Endodermal cell (in vitro differentiated cells): ENCODE measurements around the gene RNF223. TPM values are rescaled to one million over a fixed set of nuclear protein-coding genes. Genes with fewer than 3 reads are reported as not detected.

Experiments used
- DNase-seq: peaks from one replicate; pipeline ENCODE4 v3.0.0-alpha.2; 2017
- H3K27ac ChIP-seq: 2 replicates; pipeline ENCODE4 v1.5.1; 2013; ENCODE audit warnings: mild to moderate bottlenecking, low read depth, low read length, moderate library complexity
- H3K27me3 ChIP-seq: 2 replicates; pipeline ENCODE4 v1.6.1; 2013; ENCODE audit warnings: mild to moderate bottlenecking, low read length, moderate library complexity; ENCODE audit not compliant: insufficient read depth, control insufficient read depth, poor library complexity, severe bottlenecking
- H3K36me3 ChIP-seq: 2 replicates; pipeline ENCODE4 v1.7.0; 2013; ENCODE audit warnings: mild to moderate bottlenecking, low read length, moderate library complexity; ENCODE audit not compliant: control insufficient read depth, insufficient read depth
- H3K4me1 ChIP-seq: one replicate; pipeline ENCODE4 v1.7.0; 2013; ENCODE audit warnings: low read length; ENCODE audit not compliant: control insufficient read depth, insufficient read depth
- H3K4me3 ChIP-seq: 2 replicates; pipeline ENCODE4 v1.5.1; 2013; ENCODE audit warnings: mild to moderate bottlenecking, low read length, moderate library complexity
- H3K9ac ChIP-seq: 2 replicates; pipeline ENCODE4 v1.6.1; 2013; ENCODE audit warnings: mild to moderate bottlenecking, low read length, moderate library complexity; ENCODE audit not compliant: poor library complexity, severe bottlenecking; ENCODE audit errors: extremely low read depth
- H3K9me3 ChIP-seq: 2 replicates; pipeline ENCODE4 v1.6.1; 2013; ENCODE audit warnings: mild to moderate bottlenecking, low read length, moderate library complexity; ENCODE audit not compliant: control insufficient read depth
- H3K27ac Mint-ChIP-seq: 2 replicates; pipeline ENCODE4 v1.8.0; 2020; ENCODE audit warnings: mixed read lengths
- H3K27me3 Mint-ChIP-seq: 2 replicates; pipeline ENCODE4 v1.8.0; 2021; ENCODE audit warnings: mild to moderate bottlenecking, mixed read lengths; ENCODE audit not compliant: insufficient read depth
- H3K36me3 Mint-ChIP-seq: 2 replicates; pipeline ENCODE4 v1.8.0; 2020; ENCODE audit warnings: low read depth, mixed read lengths
- H3K4me1 Mint-ChIP-seq: 2 replicates; pipeline ENCODE4 v1.8.0; 2020; ENCODE audit warnings: mixed read lengths
- H3K4me3 Mint-ChIP-seq: 2 replicates; pipeline ENCODE4 v1.8.0; 2020; ENCODE audit warnings: mild to moderate bottlenecking, moderate library complexity, mixed read lengths
- H3K9me3 Mint-ChIP-seq: 2 replicates; pipeline ENCODE4 v1.8.0; 2020; ENCODE audit warnings: mild to moderate bottlenecking, mixed read lengths
- CTCF ChIP-seq: fragments of 200-600 bp; sonication (generic); conservative IDR thresholded peaks from 2 replicates; pipeline ENCODE4 v1.5.0; 2021; ENCODE audit warnings: antibody characterized with exemption, mild to moderate bottlenecking
- WGBS, 2 experiments: methylation state at CpG; one replicate each; pipeline versions ENCODE4 v1.1.5 to v1.1.7; 2013; ENCODE audit warnings: missing lambda C conversion rate in 2 of 2, mixed read lengths in 1 of 2; ENCODE audit not compliant: insufficient coverage in 1 of 2, insufficient read length in 1 of 2; 5-methylcytosine and 5-hydroxymethylcytosine counted together
- total RNA-seq, 2 donors: library from RNA; stranded (reverse); fragmentation: NEBNext Ultra II Directional in 1 of 2; extraction: Animal tissue kit (Norgen Biotek cat#: 25700) in 1 of 2; gene quantifications; 2 replicates in 1 of 2; 3 replicates in 1 of 2; pipeline ENCODE4 v1.2.1, GENCODE V29; 2021

RNF223 gene
- total RNA-seq, 2 donors from 2014 or later: not detected

- no peaks in the 10 kb centered on the region for H3K9me3 Mint-ChIP-seq
- 95% methylated on average over 11 to 18 of the region's 18 CpGs for WGBS, 2 experiments
Observed at GRCh38 chr1:1053682-1054081, 20.4 kb downstream of the RNF223 start.

GRCh38 chr1:1053022-1053421 is 21.1 kb downstream of the RNF223 start:
- Mint-ChIP-seq H3K4me1 (no peaks in the 10 kb centered on the region), H3K36me3 (peaks cover 33% of the 10 kb centered on the region), H3K27me3 (peaks cover 18% of the 10 kb centered on the region), H3K4me3 (no peak overlapping the region), H3K27ac (no peak overlapping the region), H3K9me3 (no peaks in the 10 kb centered on the region)
- H3K9ac ChIP-seq: no peak overlapping the region
- no peak overlapping the region for H3K4me3 ChIP-seq
- H3K36me3 ChIP-seq: peaks cover 27% of the 10 kb centered on the region
- 94 to 98% methylated on average over 12 to 15 of the region's 15 CpGs for WGBS, 2 experiments
- DNase-seq: no peak
- no peak overlapping the region for H3K27ac ChIP-seq
- H3K4me1 ChIP-seq: no peaks in the 10 kb centered on the region
- H3K27me3 ChIP-seq: peaks cover 5% of the 10 kb centered on the region
- no peaks in the 10 kb centered on the region for H3K9me3 ChIP-seq
- no peak for TF ChIP-seq CTCF

More at GRCh38 chr1:1053682-1054081, 20.4 kb downstream of the RNF223 start:
- peaks cover 33% of the 10 kb centered on the region for H3K36me3 Mint-ChIP-seq
- no peak for TF ChIP-seq CTCF
- H3K4me3 Mint-ChIP-seq: no peak overlapping the region
- H3K4me1 Mint-ChIP-seq: no peaks in the 10 kb centered on the region
- H3K27ac Mint-ChIP-seq: no peak overlapping the region
- Histone ChIP-seq H3K9ac (no peak overlapping the region), H3K4me3 (no peak overlapping the region), H3K9me3 (no peaks in the 10 kb centered on the region), H3K36me3 (peaks cover 27% of the 10 kb centered on the region), H3K27me3 (peaks cover 11% of the 10 kb centered on the region), H3K4me1 (no peaks in the 10 kb centered on the region), H3K27ac (no peak overlapping the region)
- no peak for DNase-seq
- peaks cover 24% of the 10 kb centered on the region for H3K27me3 Mint-ChIP-seq

GRCh38 chr1:1052003-1052840 is 21.9 kb downstream of the RNF223 start:
- Histone ChIP-seq H3K9me3 (no peaks in the 10 kb centered on the region), H3K4me1 (no peaks in the 10 kb centered on the region), H3K27me3 (no peaks in the 10 kb centered on the region), H3K27ac (no peak overlapping the region), H3K36me3 (peaks cover 29% of the 10 kb centered on the region), H3K9ac (no peak overlapping the region), H3K4me3 (no peak overlapping the region)
- TF ChIP-seq CTCF: no peak
- 95 to 96% methylated on average over 26 to 29 of the region's 29 CpGs for WGBS, 2 experiments
- H3K4me3 Mint-ChIP-seq: no peak overlapping the region
- H3K36me3 Mint-ChIP-seq: peaks cover 36% of the 10 kb centered on the region
- no peak overlapping the region for H3K27ac Mint-ChIP-seq
- no peak for DNase-seq
- H3K27me3 Mint-ChIP-seq: peaks cover 10% of the 10 kb centered on the region
- H3K4me1 Mint-ChIP-seq: no peaks in the 10 kb centered on the region
- H3K9me3 Mint-ChIP-seq: no peaks in the 10 kb centered on the region
